Tibial artery (tissue), 4 donors: Measurements from ENCODE around the gene EIPR1.

Experiments used
- DNase-seq, 2 donors: peaks; one replicate each; pipeline ENCODE4 v3.0.0-alpha.2; 2019
- H3K27ac ChIP-seq, 2 donors: fragments of 200-600 bp; sonication (generic) in 1 of 2; 1 replicate in 1 of 2; 2 replicates in 1 of 2; pipeline ENCODE4 v1.5.1; 2018 to 2019; ENCODE audit warnings: mild to moderate bottlenecking in 1 of 2
- H3K27me3 ChIP-seq, 2 donors: fragments of 200-600 bp; sonication (generic) in 1 of 2; one replicate each; pipeline versions ENCODE4 v1.5.1 to v1.6.0; 2016 to 2019
- H3K36me3 ChIP-seq, 3 donors: fragments of 200-600 bp; sonication (generic) in 2 of 3; one replicate each; pipeline ENCODE4 v1.5.1; 2016 to 2019; ENCODE audit warnings: mild to moderate bottlenecking in 2 of 3
- H3K4me1 ChIP-seq, 4 donors: fragments of 200-600 bp; sonication (generic) in 2 of 4; 1 replicate in 3 of 4; 2 replicates in 1 of 4; pipeline ENCODE4 v1.5.1; 2016 to 2019
- H3K4me3 ChIP-seq, 2 donors: fragments of 200-600 bp; sonication (generic) in 1 of 2; 1 replicate in 1 of 2; 2 replicates in 1 of 2; pipeline ENCODE4 v1.5.1; 2018 to 2019; ENCODE audit warnings: mild to moderate bottlenecking in 2 of 2
- H3K9me3 ChIP-seq, 3 donors: fragments of 200-600 bp; sonication (generic) in 1 of 3; one replicate each; pipeline ENCODE4 v1.5.1; 2016 to 2019
- CTCF ChIP-seq, 2 experiments: fragments of 200-600 bp in 1 of 2; fragments of 450-650 bp in 1 of 2; IDR thresholded peaks; one replicate each; pipeline ENCODE4 v1.5.1; 2017 to 2019; ENCODE audit warnings: antibody characterized with exemption in 2 of 2, mild to moderate bottlenecking in 1 of 2, moderate library complexity in 1 of 2
- intact Hi-C: fragments of 100-400 bp; cut with DNase I; formaldehyde crosslinking; loops from one replicate; pipeline ENCODE4 v1.15.0; 2023; ENCODE audit warnings: low total_unique reads

Gene EIPR1

GRCh38 chr2:3355951-3356569 is 21.6 kb downstream of the EIPR1 start:
- no peak for DNase-seq
- Histone ChIP-seq H3K27ac (no peak overlapping the region), H3K4me1 (no peaks in the 10 kb centered on the region), H3K36me3 (peaks cover 15 to 19% (median 16%) of the 10 kb centered on the region in 3 donors), H3K4me3 (no peak overlapping the region), H3K9me3 (no peaks in the 10 kb centered on the region), H3K27me3 (no peaks in the 10 kb centered on the region)
- no peak for TF ChIP-seq CTCF (IDR thresholded peaks at IDR 0.05)
- intact Hi-C loops: no loop called here

GRCh38 chr2:3354986-3355385 is 22.6 kb downstream of the EIPR1 start:
- intact Hi-C loops: no loop called here
- H3K9me3 ChIP-seq: no peaks in the 10 kb centered on the region
- H3K4me1 ChIP-seq: no peaks in the 10 kb centered on the region
- no peak overlapping the region for H3K27ac ChIP-seq
- no peaks in the 10 kb centered on the region for H3K27me3 ChIP-seq
- H3K4me3 ChIP-seq: no peak overlapping the region
- DNase-seq: no peak
- TF ChIP-seq CTCF (IDR thresholded peaks at IDR 0.05): no peak
- peaks cover 15 to 19% (median 16%) of the 10 kb centered on the region in 3 donors for H3K36me3 ChIP-seq

- H3K27me3 ChIP-seq: no peaks in the 10 kb centered on the region
- TF ChIP-seq CTCF (IDR thresholded peaks at IDR 0.05): no peak
- intact Hi-C loops: no loop called here
- no peak for DNase-seq
- no peaks in the 10 kb centered on the region for H3K9me3 ChIP-seq
- no peak overlapping the region for H3K4me3 ChIP-seq
- no peak overlapping the region for H3K27ac ChIP-seq
- peaks cover 15 to 24% (median 16%) of the 10 kb centered on the region in 3 donors for H3K36me3 ChIP-seq
- H3K4me1 ChIP-seq: peaks cover 0 to 8% (median 0%) of the 10 kb centered on the region in 4 donors
These were observed 28.4 kb downstream of the EIPR1 start for GRCh38 chr2:3349211-3349693.

- no peaks in the 10 kb centered on the region for H3K9me3 ChIP-seq
- no peak for TF ChIP-seq CTCF (IDR thresholded peaks at IDR 0.05)
- DNase-seq: no peak
- H3K27me3 ChIP-seq: no peaks in the 10 kb centered on the region
- peaks cover 0 to 8% (median 0%) of the 10 kb centered on the region in 4 donors for H3K4me1 ChIP-seq
- no peak overlapping the region for H3K4me3 ChIP-seq
- peaks cover 11 to 20% (median 12%) of the 10 kb centered on the region in 3 donors for H3K36me3 ChIP-seq
- H3K27ac ChIP-seq: no peak overlapping the region
- intact Hi-C loops: no loop called here
These were observed 28.9 kb downstream of the EIPR1 start for GRCh38 chr2:3348767-3349166.

GRCh38 chr2:3345621-3346020 is 32.0 kb downstream of the EIPR1 start:
- H3K4me1 ChIP-seq: peaks cover 0 to 8% (median 0%) of the 10 kb centered on the region in 4 donors
- H3K9me3 ChIP-seq: no peaks in the 10 kb centered on the region
- H3K27ac ChIP-seq: no peak overlapping the region
- DNase-seq: no peak
- H3K27me3 ChIP-seq: no peaks in the 10 kb centered on the region
- no peak overlapping the region for H3K4me3 ChIP-seq
- intact Hi-C loops: no loop called here
- H3K36me3 ChIP-seq: peaks cover 0 to 5% (median 0%) of the 10 kb centered on the region in 3 donors
- TF ChIP-seq CTCF (IDR thresholded peaks at IDR 0.05): no peak
